ENCODE measurements around the gene NCBP3.
A peak's percentile ranks its signal among the peaks of the same experiment; 100 is the strongest.

Gene NCBP3

GRCh38 chr17:3888343-3889171 is 42.5 kb upstream of the NCBP3 start (continued):
- TF ChIP-seq ZNF112 (tag by site-specific recombination; IDR thresholded peaks at IDR 0.05) (no peak), GFI1B (tag by site-specific recombination; IDR thresholded peaks at IDR 0.05) (peak; percentile 66; the same call in 1 of the 2 replicates), ZNF37A (tag by site-specific recombination; IDR thresholded peaks at IDR 0.05) (no peak), ZNF239 (tag by site-specific recombination; IDR thresholded peaks at IDR 0.05) (peak; percentile 35; the same call in 1 of the 2 replicates), ZBTB44 (tag by site-specific recombination; IDR thresholded peaks at IDR 0.05) (no peak), REPIN1 (tag by site-specific recombination; IDR thresholded peaks at IDR 0.05; ENCODE audit: low read depth) (no peak), ZNF677 (tag by site-specific recombination; IDR thresholded peaks at IDR 0.05) (no peak), ZNF311 (tag by site-specific recombination; IDR thresholded peaks at IDR 0.05; ENCODE audit: borderline replicate concordance) (no peak), ZFP69B (tag by site-specific recombination; IDR thresholded peaks at IDR 0.05) (peak; percentile 67), GLI4 (tag by site-specific recombination; IDR thresholded peaks at IDR 0.05) (peak; percentile 85; the same call in 1 of the 2 replicates), EGR2 (tag by site-specific recombination; IDR thresholded peaks at IDR 0.05; ENCODE audit: low read depth) (peak; percentile 94), ZNF830 (tag by site-specific recombination; IDR thresholded peaks at IDR 0.05; ENCODE audit: low read depth) (no peak), ZNF23 (tag by site-specific recombination; IDR thresholded peaks at IDR 0.05; ENCODE audit: borderline replicate concordance) (no peak), ZNF140 (tag by site-specific recombination; IDR thresholded peaks at IDR 0.05) (no peak), GLIS1 (tag by site-specific recombination; IDR thresholded peaks at IDR 0.05) (peak; percentile 99), ZFP37 (tag by site-specific recombination; IDR thresholded peaks at IDR 0.05) (peak; percentile 85; the same call in 1 of the 2 replicates), ZNF76 (tag by site-specific recombination; IDR thresholded peaks at IDR 0.05; ENCODE audit: borderline replicate concordance, low read depth) (peak; percentile 57; the same call in 1 of the 2 replicates), ZSCAN30 (tag by site-specific recombination; IDR thresholded peaks at IDR 0.05) (peak; percentile 80), ZFP41 (tag by site-specific recombination; IDR thresholded peaks at IDR 0.05; ENCODE audit: borderline replicate concordance) (no peak), ZNF791 (tag by site-specific recombination; IDR thresholded peaks at IDR 0.05) (no peak), ZNF596 (tag by site-specific recombination; IDR thresholded peaks at IDR 0.05) (no peak), ZNF121 (tag by site-specific recombination; IDR thresholded peaks at IDR 0.05) (no peak), ZBTB10 (tag by site-specific recombination; IDR thresholded peaks at IDR 0.05) (peak; percentile 76; the same call in 1 of the 2 replicates), ZNF585B (tag by site-specific recombination; IDR thresholded peaks at IDR 0.05) (no peak), SCRT2 (tag by site-specific recombination; IDR thresholded peaks at IDR 0.05) (peak; percentile 65), ZNF488 (tag by site-specific recombination; IDR thresholded peaks at IDR 0.05) (peak; percentile 73; the same call in 1 of the 2 replicates), ZNF747 (tag by site-specific recombination; IDR thresholded peaks at IDR 0.05) (no peak), ZBTB21 (tag by site-specific recombination; IDR thresholded peaks at IDR 0.05) (peak; percentile 90), ZNF335 (tag by site-specific recombination; conservative IDR thresholded peaks at IDR 0.05) (peak; percentile 98), ZNF132 (tag by site-specific recombination; IDR thresholded peaks at IDR 0.05; ENCODE audit: borderline replicate concordance) (no peak), KLF17 (tag by site-specific recombination; IDR thresholded peaks at IDR 0.05) (peak; percentile 99), ZNF610 (tag by site-specific recombination; IDR thresholded peaks at IDR 0.05; ENCODE audit: borderline replicate concordance) (no peak), ZNF792 (tag by site-specific recombination; IDR thresholded peaks at IDR 0.05) (no peak; the same call in 1 of the 2 replicates)

Measured in HEK293 (cell line).